DND-41 (cell line): ENCODE results near the gene S100A7A.

Source experiments
- ATAC-seq: fragments of 200-7000 bp; cut with Tn5 transposase; 3 replicates; pipeline ENCODE4 v1.9.1; 2021; ENCODE audit warnings: low read depth; ENCODE audit not compliant: insufficient read depth
- DNase-seq: peaks from one replicate; pipeline ENCODE4 v3.0.0-alpha.2; 2020
- H2AFZ ChIP-seq: 2 replicates; pipeline ENCODE4 v1.6.0; 2012; ENCODE audit warnings: low read depth, low read length
- H3K27ac ChIP-seq: 2 replicates; pipeline ENCODE4 v1.5.1; 2012; ENCODE audit warnings: low read length, inconsistent platforms
- H3K27me3 ChIP-seq: fragments of 200-600 bp; sonication (generic); 2 replicates; pipeline ENCODE4 v1.6.0; 2012; ENCODE audit warnings: low read length, mild to moderate bottlenecking, inconsistent platforms; ENCODE audit not compliant: insufficient read depth, poor library complexity
- H3K36me3 ChIP-seq: 2 replicates; pipeline ENCODE4 v1.5.1; 2012; ENCODE audit warnings: low read length, inconsistent platforms; ENCODE audit not compliant: insufficient read depth
- H3K4me1 ChIP-seq: 2 replicates; pipeline ENCODE4 v1.5.1; 2012; ENCODE audit warnings: mild to moderate bottlenecking, low read length; ENCODE audit not compliant: insufficient read depth
- H3K4me2 ChIP-seq: 2 replicates; pipeline ENCODE4 v1.6.0; 2012; ENCODE audit warnings: mild to moderate bottlenecking, moderate library complexity, low read length, inconsistent platforms; ENCODE audit not compliant: insufficient read depth
- H3K4me3 ChIP-seq, 2 experiments: fragments of 200-600 bp in 1 of 2; shearing (Covaris generic) in 1 of 2; 2 replicates each; pipeline ENCODE4 v1.5.1; 2012 to 2016; ENCODE audit warnings: inconsistent platforms in 2 of 2, low read length in 2 of 2, mild to moderate bottlenecking in 2 of 2, low read depth in 1 of 2, moderate library complexity in 1 of 2
- H3K79me2 ChIP-seq: 2 replicates; pipeline ENCODE4 v1.6.0; 2012; ENCODE audit warnings: low read length, inconsistent platforms; ENCODE audit not compliant: insufficient read depth
- H3K9ac ChIP-seq: 2 replicates; pipeline ENCODE4 v1.6.0; 2012; ENCODE audit warnings: low read depth, mild to moderate bottlenecking, inconsistent platforms, low read length, moderate library complexity
- H3K9me3 ChIP-seq: 2 replicates; pipeline ENCODE4 v1.5.1; 2012; ENCODE audit warnings: low read length, moderate library complexity, mild to moderate bottlenecking, inconsistent platforms; ENCODE audit not compliant: insufficient read depth, severe bottlenecking
- H4K20me1 ChIP-seq: 2 replicates; pipeline ENCODE4 v1.6.0; 2012; ENCODE audit warnings: low read length; ENCODE audit not compliant: insufficient read depth
- CTCF ChIP-seq: IDR thresholded peaks from 2 replicates; pipeline ENCODE4 v1.5.1; 2012; ENCODE audit warnings: borderline replicate concordance, low read length, moderate library complexity, mild to moderate bottlenecking; ENCODE audit not compliant: poor library complexity, severe bottlenecking; ENCODE audit errors: extremely low read depth
- EZH2 ChIP-seq: IDR thresholded peaks from 3 replicates; pipeline ENCODE4 v1.6.1; 2012; ENCODE audit warnings: borderline replicate concordance, low read depth, mild to moderate bottlenecking, moderate library complexity, low read length, inconsistent platforms; ENCODE audit not compliant: severe bottlenecking

Gene S100A7A

GRCh38 chr1:153430166-153430553 is 13.8 kb downstream of the S100A7A start:
- Histone ChIP-seq H3K27ac (no peak overlapping the region), H4K20me1 (peaks cover 2% of the 10 kb centered on the region; the same call in 1 of the 2 replicates), H3K36me3 (no peaks in the 10 kb centered on the region), H3K27me3 (peaks cover 2% of the 10 kb centered on the region), H3K9ac (no peak overlapping the region), H3K4me3 (no peak overlapping the region), H2AFZ (no peak overlapping the region), H3K4me1 (no peaks in the 10 kb centered on the region), H3K4me2 (no peak overlapping the region), H3K79me2 (no peaks in the 10 kb centered on the region), H3K9me3 (no peaks in the 10 kb centered on the region)
- ATAC-seq (no peak), DNase-seq (no peak)
- no peak for TF ChIP-seq EZH2

- Histone ChIP-seq H4K20me1 (peaks cover 2% of the 10 kb centered on the region; the same call in 1 of the 2 replicates), H3K27ac (no peak overlapping the region), H3K9me3 (no peaks in the 10 kb centered on the region), H3K36me3 (no peaks in the 10 kb centered on the region), H3K79me2 (no peaks in the 10 kb centered on the region), H2AFZ (no peak overlapping the region), H3K9ac (no peak overlapping the region), H3K4me2 (no peak overlapping the region), H3K4me3 (no peak overlapping the region), H3K4me1 (no peaks in the 10 kb centered on the region), H3K27me3 (peaks cover 2% of the 10 kb centered on the region)
- ATAC-seq (no peak), DNase-seq (no peak)
- TF ChIP-seq CTCF (no peak), EZH2 (no peak)
Measured at GRCh38 chr1:153430561-153430960, 14.2 kb downstream of the S100A7A start.

- Histone ChIP-seq H3K4me1 (no peaks in the 10 kb centered on the region), H3K4me2 (no peak overlapping the region), H3K4me3 (no peak overlapping the region), H3K36me3 (no peaks in the 10 kb centered on the region), H3K27ac (no peak overlapping the region), H2AFZ (no peak overlapping the region), H3K79me2 (no peaks in the 10 kb centered on the region), H3K9me3 (no peaks in the 10 kb centered on the region), H4K20me1 (peaks cover 2% of the 10 kb centered on the region; the same call in 1 of the 2 replicates), H3K27me3 (peaks cover 2% of the 10 kb centered on the region), H3K9ac (no peak overlapping the region)
- no peak for TF ChIP-seq EZH2
- no peak for TF ChIP-seq CTCF
- ATAC-seq (no peak), DNase-seq (no peak)
Measured at GRCh38 chr1:153431002-153431401, 14.7 kb downstream of the S100A7A start.

- DNase-seq (no peak), ATAC-seq (no peak)
- Histone ChIP-seq H2AFZ (no peak overlapping the region), H3K4me2 (no peak overlapping the region), H4K20me1 (peaks cover 2% of the 10 kb centered on the region; the same call in 1 of the 2 replicates), H3K79me2 (no peaks in the 10 kb centered on the region), H3K27me3 (peaks cover 2% of the 10 kb centered on the region), H3K4me1 (no peaks in the 10 kb centered on the region), H3K9ac (no peak overlapping the region), H3K27ac (no peak overlapping the region), H3K4me3 (no peak overlapping the region), H3K36me3 (no peaks in the 10 kb centered on the region), H3K9me3 (no peaks in the 10 kb centered on the region)
- TF ChIP-seq EZH2, result no peak
- no peak for TF ChIP-seq CTCF
Measured at GRCh38 chr1:153431427-153431826, 15.1 kb downstream of the S100A7A start.
